Left ventricle myocardium inferior (tissue), 1 donor: Measurements from ENCODE around the gene RXFP2. TPM values are rescaled to one million over a fixed set of nuclear protein-coding genes. Genes with fewer than 3 reads are reported as not detected.

Experiments
- DNase-seq: peaks from one replicate; pipeline ENCODE4 v3.0.0-alpha.2; 2020
- H3K27ac ChIP-seq: fragments of 200-600 bp; replicated peaks from 2 replicates; pipeline ENCODE4 v1.8.0; 2021
- H3K27me3 ChIP-seq: fragments of 200-600 bp; 2 replicates; pipeline ENCODE4 v1.8.0; 2021; ENCODE audit warnings: low read depth
- H3K36me3 ChIP-seq: fragments of 200-600 bp; 2 replicates; pipeline ENCODE4 v1.8.0; 2021
- H3K4me1 ChIP-seq: fragments of 200-600 bp; 2 replicates; pipeline ENCODE4 v1.8.0; 2021
- H3K4me3 ChIP-seq: fragments of 200-600 bp; 2 replicates; pipeline ENCODE4 v1.8.0; 2021; ENCODE audit warnings: mild to moderate bottlenecking, moderate library complexity
- H3K9me3 ChIP-seq: fragments of 200-600 bp; replicated peaks from 2 replicates; pipeline ENCODE4 v1.8.0; 2021
- intact Hi-C: fragments of 100-400 bp; cut with micrococcal nuclease; formaldehyde crosslinking; loops from one replicate; pipeline ENCODE4 v1.11.0; 2022
- total RNA-seq: library from RNA; stranded (reverse); fragmentation: NEBNext Ultra II Directional; extraction: Animal tissue kit (Norgen Biotek cat#: 25700); gene quantifications from one replicate; pipeline ENCODE4 v1.2.1, GENCODE V29; 2021
- TF ChIP-seq, protein P1 (sequence below): fragments of 200-600 bp; IDR thresholded peaks from 2 replicates; pipeline ENCODE4 v1.8.0; 2021; ENCODE audit warnings: antibody characterized with exemption, mild to moderate bottlenecking, borderline replicate concordance
- donor health status: DM: no; HTN: yes; CAD: no; lungs with severe emphysema.

Gene RXFP2
- total RNA-seq, 1 donor from 2014 or later, result not detected

DNA sequence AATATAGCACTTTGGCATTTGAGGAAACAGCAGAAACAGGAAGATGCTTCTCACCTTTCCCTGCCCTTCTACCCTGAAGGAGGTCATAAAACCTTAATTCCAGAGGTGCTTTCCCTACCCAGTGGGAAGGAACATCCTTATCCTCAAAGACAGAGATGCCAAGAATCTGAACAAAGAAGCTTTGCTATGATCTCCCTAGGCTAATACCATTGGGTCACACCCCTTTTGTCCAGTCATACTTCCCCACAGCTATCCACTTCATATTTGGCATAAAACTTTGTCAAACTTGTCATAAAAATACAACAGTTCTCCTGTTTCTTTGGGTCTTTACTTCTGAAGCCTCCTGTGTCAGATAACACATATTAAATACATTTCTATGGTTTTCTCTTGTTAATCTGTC lies 21.7 kb upstream of the RXFP2 start:
- DNase-seq, result no peak
- intact Hi-C loops, result no loop called here
- Histone ChIP-seq H3K9me3 (peaks cover 2% of the 10 kb centered on the region), H3K36me3 (no peaks in the 10 kb centered on the region), H3K4me3 (no peak overlapping the region), H3K27me3 (peaks cover 58% of the 10 kb centered on the region), H3K27ac (no peak overlapping the region), H3K4me1 (no peaks in the 10 kb centered on the region)
- TF ChIP-seq, protein P1, sequence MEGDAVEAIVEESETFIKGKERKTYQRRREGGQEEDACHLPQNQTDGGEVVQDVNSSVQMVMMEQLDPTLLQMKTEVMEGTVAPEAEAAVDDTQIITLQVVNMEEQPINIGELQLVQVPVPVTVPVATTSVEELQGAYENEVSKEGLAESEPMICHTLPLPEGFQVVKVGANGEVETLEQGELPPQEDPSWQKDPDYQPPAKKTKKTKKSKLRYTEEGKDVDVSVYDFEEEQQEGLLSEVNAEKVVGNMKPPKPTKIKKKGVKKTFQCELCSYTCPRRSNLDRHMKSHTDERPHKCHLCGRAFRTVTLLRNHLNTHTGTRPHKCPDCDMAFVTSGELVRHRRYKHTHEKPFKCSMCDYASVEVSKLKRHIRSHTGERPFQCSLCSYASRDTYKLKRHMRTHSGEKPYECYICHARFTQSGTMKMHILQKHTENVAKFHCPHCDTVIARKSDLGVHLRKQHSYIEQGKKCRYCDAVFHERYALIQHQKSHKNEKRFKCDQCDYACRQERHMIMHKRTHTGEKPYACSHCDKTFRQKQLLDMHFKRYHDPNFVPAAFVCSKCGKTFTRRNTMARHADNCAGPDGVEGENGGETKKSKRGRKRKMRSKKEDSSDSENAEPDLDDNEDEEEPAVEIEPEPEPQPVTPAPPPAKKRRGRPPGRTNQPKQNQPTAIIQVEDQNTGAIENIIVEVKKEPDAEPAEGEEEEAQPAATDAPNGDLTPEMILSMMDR, result no peak

DNA sequence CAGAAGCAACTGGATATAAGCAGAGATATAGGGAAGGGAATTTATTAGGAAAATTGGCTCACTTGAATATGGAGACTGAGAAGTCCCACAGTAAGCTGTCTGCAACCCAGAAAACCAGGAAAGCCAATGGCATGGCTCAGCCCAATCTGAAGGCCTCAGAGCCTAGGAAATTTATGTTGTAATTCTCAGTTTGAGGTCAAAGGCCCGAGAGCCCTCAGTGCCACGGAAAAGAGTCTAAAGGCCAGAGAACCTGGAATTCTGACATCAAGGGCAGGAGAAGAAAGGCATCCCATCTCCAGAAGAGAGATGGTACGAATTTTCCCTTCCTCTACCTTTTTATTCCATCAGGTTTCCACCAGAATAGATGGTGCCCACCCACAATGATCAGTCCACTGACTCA lies 20.1 kb upstream of the RXFP2 start:
- intact Hi-C loops, result no loop called here
- Histone ChIP-seq H3K9me3 (no peaks in the 10 kb centered on the region), H3K27me3 (peaks cover 73% of the 10 kb centered on the region), H3K4me1 (no peaks in the 10 kb centered on the region), H3K4me3 (no peak overlapping the region), H3K27ac (no peak overlapping the region), H3K36me3 (no peaks in the 10 kb centered on the region)
- TF ChIP-seq, protein P1, result no peak
- no peak for DNase-seq

DNA sequence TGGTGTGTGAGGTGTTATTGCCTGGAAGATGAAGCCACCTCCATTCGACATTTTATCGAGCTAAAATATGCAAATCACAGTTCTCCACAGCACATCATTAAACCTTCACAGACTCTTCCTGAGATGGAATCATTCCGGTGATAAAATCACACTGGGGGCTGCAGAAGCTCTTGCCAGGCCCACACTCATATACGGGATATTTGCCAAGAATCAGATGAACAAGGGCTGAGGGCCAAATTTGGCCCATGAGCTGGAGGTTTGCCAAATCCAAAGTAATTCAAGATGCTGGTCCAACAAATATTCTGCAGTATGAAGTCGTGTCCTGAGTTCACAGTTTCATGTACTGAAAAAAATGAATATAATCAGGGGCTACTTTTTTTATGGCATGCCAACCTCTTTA lies 16.7 kb upstream of the RXFP2 start:
- DNase-seq, result no peak
- intact Hi-C loops, result no loop called here

DNA sequence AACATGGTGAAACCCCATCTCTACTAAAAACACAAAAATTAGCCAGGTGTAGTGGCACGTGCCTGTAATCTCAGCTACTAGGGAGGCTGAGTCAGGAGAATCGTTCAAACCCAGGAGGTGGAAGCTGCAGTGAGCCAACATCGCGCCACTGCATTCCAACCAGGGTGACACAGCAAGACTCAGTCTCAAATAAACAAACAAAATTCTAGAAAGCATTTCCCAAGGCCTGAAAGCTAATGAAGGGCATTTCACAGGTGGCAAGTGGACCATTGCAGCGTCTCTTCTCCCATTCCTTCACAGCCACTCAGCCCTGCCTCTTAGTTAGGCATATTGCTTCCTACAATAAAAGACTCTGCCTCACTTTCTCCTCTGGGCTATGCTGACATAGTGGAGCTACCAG lies 13.5 kb upstream of the RXFP2 start:
- Histone ChIP-seq H3K4me1 (no peaks in the 10 kb centered on the region), H3K36me3 (no peaks in the 10 kb centered on the region), H3K9me3 (no peaks in the 10 kb centered on the region), H3K27ac (no peak overlapping the region), H3K4me3 (no peak overlapping the region), H3K27me3 (peaks cover 65% of the 10 kb centered on the region)
- intact Hi-C loops, result no loop called here
- TF ChIP-seq, protein P1, result no peak
- DNase-seq, result no peak

More for the DNA sequence above, 16.7 kb upstream of the RXFP2 start:
- no peak overlapping the region for H3K27ac ChIP-seq
- H3K27me3 ChIP-seq, result peaks cover 73% of the 10 kb centered on the region
- H3K4me1 ChIP-seq, result no peaks in the 10 kb centered on the region
- H3K9me3 ChIP-seq, result no peaks in the 10 kb centered on the region
- TF ChIP-seq, protein P1, result no peak
- H3K4me3 ChIP-seq, result no peak overlapping the region
- H3K36me3 ChIP-seq, result no peaks in the 10 kb centered on the region

DNA sequence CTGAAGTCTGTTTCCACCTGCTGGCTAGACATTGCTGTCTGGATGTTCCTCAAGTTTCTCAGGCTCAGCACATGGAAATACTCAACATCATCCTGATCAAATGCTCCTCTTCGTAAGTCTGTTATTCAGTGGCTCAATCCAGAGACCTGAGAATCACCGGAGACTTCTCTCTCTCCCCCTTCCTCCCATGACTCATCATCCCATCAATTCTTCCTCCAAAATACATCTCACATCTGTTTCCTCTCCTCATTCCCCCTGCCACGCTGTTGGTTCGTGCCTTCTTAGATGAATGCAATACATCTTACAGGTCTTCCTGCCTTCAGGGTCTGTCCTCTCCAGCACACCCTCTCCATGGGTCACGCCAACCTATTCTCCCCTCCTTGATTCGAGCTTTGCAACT lies 7.4 kb upstream of the RXFP2 start:
- no peaks in the 10 kb centered on the region for H3K9me3 ChIP-seq
- no peaks in the 10 kb centered on the region for H3K4me1 ChIP-seq
- H3K4me3 ChIP-seq, result no peak overlapping the region
- peaks cover 23% of the 10 kb centered on the region for H3K27me3 ChIP-seq
- DNase-seq, result no peak
- TF ChIP-seq, protein P1, result no peak
- intact Hi-C loops, result loop anchor here (10.0 kb wide), 1 partner anchor 187 kb away; no protein-coding TSS in a partner anchor
- H3K36me3 ChIP-seq, result no peaks in the 10 kb centered on the region
- H3K27ac ChIP-seq, result no peak overlapping the region

DNA sequence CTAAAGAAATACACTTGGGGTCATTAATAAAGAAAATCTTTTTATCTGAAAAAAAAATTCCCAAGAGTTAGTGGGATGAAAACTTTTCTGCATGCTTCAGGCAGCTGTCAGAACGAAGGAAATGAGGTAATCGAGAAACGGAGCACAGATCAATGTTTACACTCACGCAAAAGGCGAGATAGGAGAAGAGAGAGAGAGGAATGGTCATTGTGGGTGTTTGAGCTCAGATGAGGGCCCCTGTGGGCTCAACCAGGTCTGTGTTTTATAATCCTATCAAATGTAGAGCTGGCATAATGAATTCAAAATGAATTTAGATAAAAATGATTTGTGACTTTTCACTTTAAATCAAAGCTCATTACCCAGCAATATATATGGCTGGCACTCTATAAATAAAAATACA lies 6.3 kb upstream of the RXFP2 start:
- Histone ChIP-seq H3K27ac (no peak overlapping the region), H3K4me1 (no peaks in the 10 kb centered on the region), H3K27me3 (peaks cover 18% of the 10 kb centered on the region), H3K36me3 (no peaks in the 10 kb centered on the region), H3K9me3 (no peaks in the 10 kb centered on the region), H3K4me3 (peak overlapping the region; percentile 21)
- intact Hi-C loops, result loop anchor here (10.0 kb wide), 1 partner anchor 188 kb away; no protein-coding TSS in a partner anchor
- TF ChIP-seq, protein P1, result no peak
- no peak for DNase-seq
